ENCODE results near the gene ING4.

Gene ING4

GRCh38 chr12:6614513-6615172 is 48.3 kb downstream of the ING4 start:
- H3K36me3 ChIP-seq (ENCODE audit: control insufficient read depth, insufficient read depth, low read length): no peaks in the 10 kb centered on the region
- peaks cover 9% of the 10 kb centered on the region for H3K27me3 ChIP-seq (ENCODE audit: control insufficient read depth, insufficient read depth, low read length)
- no peaks in the 10 kb centered on the region for H3K9me3 ChIP-seq (ENCODE audit: control insufficient read depth, insufficient read depth, low read length)
- H3K4me3 ChIP-seq (ENCODE audit: low read depth, low read length): peak overlapping the region; percentile 11; the same call in 1 of the 2 replicates
- peak overlapping the region; percentile 92 for H3K27ac ChIP-seq (ENCODE audit: low read depth, low read length)
- peaks cover 23% of the 10 kb centered on the region for H3K4me1 ChIP-seq (ENCODE audit: control insufficient read depth, insufficient read depth, low read length)
- H3K9ac ChIP-seq (ENCODE audit: low read depth, low read length): peak overlapping the region; percentile 21; the same call in 1 of the 2 replicates

GRCh38 chr12:6613776-6614512 is 49.0 kb downstream of the ING4 start:
- H3K36me3 ChIP-seq (ENCODE audit: control insufficient read depth, insufficient read depth, low read length): no peaks in the 10 kb centered on the region
- H3K4me3 ChIP-seq (ENCODE audit: low read depth, low read length): peak overlapping the region; percentile 11; the same call in 1 of the 2 replicates
- peaks cover 23% of the 10 kb centered on the region for H3K4me1 ChIP-seq (ENCODE audit: control insufficient read depth, insufficient read depth, low read length)
- H3K27me3 ChIP-seq (ENCODE audit: control insufficient read depth, insufficient read depth, low read length): peaks cover 2% of the 10 kb centered on the region; the same call in 1 of the 2 replicates
- H3K9me3 ChIP-seq (ENCODE audit: control insufficient read depth, insufficient read depth, low read length): no peaks in the 10 kb centered on the region
- H3K9ac ChIP-seq (ENCODE audit: low read depth, low read length): peak overlapping the region; percentile 21; the same call in 1 of the 2 replicates
- H3K27ac ChIP-seq (ENCODE audit: low read depth, low read length): peak overlapping the region; percentile 92

- Histone ChIP-seq H3K9ac (ENCODE audit: low read depth, low read length) (peak overlapping the region; percentile 70), H3K27ac (ENCODE audit: low read depth, low read length) (peak overlapping the region; percentile 92), H3K4me3 (ENCODE audit: low read depth, low read length) (peak overlapping the region; percentile 55), H3K4me1 (ENCODE audit: control insufficient read depth, insufficient read depth, low read length) (peaks cover 24% of the 10 kb centered on the region), H3K27me3 (ENCODE audit: control insufficient read depth, insufficient read depth, low read length) (no peaks in the 10 kb centered on the region), H3K36me3 (ENCODE audit: control insufficient read depth, insufficient read depth, low read length) (no peaks in the 10 kb centered on the region), H3K9me3 (ENCODE audit: control insufficient read depth, insufficient read depth, low read length) (no peaks in the 10 kb centered on the region)
These were observed 49.7 kb downstream of the ING4 start for GRCh38 chr12:6613015-6613775.

- Histone ChIP-seq H3K27ac (ENCODE audit: low read depth, low read length) (peak overlapping the region; percentile 92), H3K4me1 (ENCODE audit: control insufficient read depth, insufficient read depth, low read length) (peaks cover 27% of the 10 kb centered on the region), H3K9ac (ENCODE audit: low read depth, low read length) (no peak overlapping the region)
These were observed 50.3 kb downstream of the ING4 start for GRCh38 chr12:6612652-6613014.

GRCh38 chr12:6612247-6612646 is 50.7 kb downstream of the ING4 start:
- H3K27me3 ChIP-seq (ENCODE audit: control insufficient read depth, insufficient read depth, low read length): no peaks in the 10 kb centered on the region
- H3K27ac ChIP-seq (ENCODE audit: low read depth, low read length): peak overlapping the region; percentile 92
- no peaks in the 10 kb centered on the region for H3K36me3 ChIP-seq (ENCODE audit: control insufficient read depth, insufficient read depth, low read length)
- no peak overlapping the region for H3K9ac ChIP-seq (ENCODE audit: low read depth, low read length)
- peak overlapping the region; percentile 55; the same call in 1 of the 2 replicates for H3K4me3 ChIP-seq (ENCODE audit: low read depth, low read length)
- peaks cover 29% of the 10 kb centered on the region for H3K4me1 ChIP-seq (ENCODE audit: control insufficient read depth, insufficient read depth, low read length)
- H3K9me3 ChIP-seq (ENCODE audit: control insufficient read depth, insufficient read depth, low read length): no peaks in the 10 kb centered on the region

More at GRCh38 chr12:6612652-6613014, 50.3 kb downstream of the ING4 start:
- no peaks in the 10 kb centered on the region for H3K36me3 ChIP-seq (ENCODE audit: control insufficient read depth, insufficient read depth, low read length)
- H3K4me3 ChIP-seq (ENCODE audit: low read depth, low read length): peak overlapping the region; percentile 55; the same call in 1 of the 2 replicates
- no peaks in the 10 kb centered on the region for H3K27me3 ChIP-seq (ENCODE audit: control insufficient read depth, insufficient read depth, low read length)
- H3K9me3 ChIP-seq (ENCODE audit: control insufficient read depth, insufficient read depth, low read length): no peaks in the 10 kb centered on the region

- no peaks in the 10 kb centered on the region for H3K9me3 ChIP-seq (ENCODE audit: control insufficient read depth, insufficient read depth, low read length)
- H3K27me3 ChIP-seq (ENCODE audit: control insufficient read depth, insufficient read depth, low read length): no peaks in the 10 kb centered on the region
- no peak overlapping the region for H3K27ac ChIP-seq (ENCODE audit: low read depth, low read length)
- no peak overlapping the region for H3K4me3 ChIP-seq (ENCODE audit: low read depth, low read length)
- peaks cover 40% of the 10 kb centered on the region for H3K4me1 ChIP-seq (ENCODE audit: control insufficient read depth, insufficient read depth, low read length)
- no peak overlapping the region for H3K9ac ChIP-seq (ENCODE audit: low read depth, low read length)
- H3K36me3 ChIP-seq (ENCODE audit: control insufficient read depth, insufficient read depth, low read length): peaks cover 19% of the 10 kb centered on the region
These were observed 54.2 kb downstream of the ING4 start for GRCh38 chr12:6608592-6609281.

GRCh38 chr12:6607751-6608591 is 54.9 kb downstream of the ING4 start:
- H3K4me3 ChIP-seq (ENCODE audit: low read depth, low read length): peak overlapping the region; percentile 36
- H3K36me3 ChIP-seq (ENCODE audit: control insufficient read depth, insufficient read depth, low read length): peaks cover 25% of the 10 kb centered on the region
- H3K27ac ChIP-seq (ENCODE audit: low read depth, low read length): no peak overlapping the region
- no peaks in the 10 kb centered on the region for H3K9me3 ChIP-seq (ENCODE audit: control insufficient read depth, insufficient read depth, low read length)
- peaks cover 38% of the 10 kb centered on the region for H3K4me1 ChIP-seq (ENCODE audit: control insufficient read depth, insufficient read depth, low read length)
- H3K9ac ChIP-seq (ENCODE audit: low read depth, low read length): no peak overlapping the region
- no peaks in the 10 kb centered on the region for H3K27me3 ChIP-seq (ENCODE audit: control insufficient read depth, insufficient read depth, low read length)

GRCh38 chr12:6606331-6607131 is 56.4 kb downstream of the ING4 start:
- Histone ChIP-seq H3K27me3 (ENCODE audit: control insufficient read depth, insufficient read depth, low read length) (no peaks in the 10 kb centered on the region), H3K9ac (ENCODE audit: low read depth, low read length) (peak overlapping the region; percentile 78), H3K4me3 (ENCODE audit: low read depth, low read length) (peak overlapping the region; percentile 84), H3K27ac (ENCODE audit: low read depth, low read length) (peak overlapping the region; percentile 93), H3K9me3 (ENCODE audit: control insufficient read depth, insufficient read depth, low read length) (no peaks in the 10 kb centered on the region), H3K36me3 (ENCODE audit: control insufficient read depth, insufficient read depth, low read length) (peaks cover 39% of the 10 kb centered on the region), H3K4me1 (ENCODE audit: control insufficient read depth, insufficient read depth, low read length) (peaks cover 27% of the 10 kb centered on the region)

- Histone ChIP-seq H3K4me1 (ENCODE audit: control insufficient read depth, insufficient read depth, low read length) (peaks cover 27% of the 10 kb centered on the region), H3K4me3 (ENCODE audit: low read depth, low read length) (peak overlapping the region; percentile 84), H3K27me3 (ENCODE audit: control insufficient read depth, insufficient read depth, low read length) (no peaks in the 10 kb centered on the region), H3K27ac (ENCODE audit: low read depth, low read length) (peak overlapping the region; percentile 93), H3K36me3 (ENCODE audit: control insufficient read depth, insufficient read depth, low read length) (peaks cover 48% of the 10 kb centered on the region), H3K9me3 (ENCODE audit: control insufficient read depth, insufficient read depth, low read length) (no peaks in the 10 kb centered on the region), H3K9ac (ENCODE audit: low read depth, low read length) (peak overlapping the region; percentile 42; the same call in 1 of the 2 replicates)
These were observed 57.2 kb downstream of the ING4 start for GRCh38 chr12:6605421-6606330.
